ENCODE results near the gene PPP1R12A. TPM values are rescaled to one million over a fixed set of nuclear protein-coding genes. Genes with fewer than 3 reads are reported as not detected.

PPP1R12A gene
- total RNA-seq, 1 experiment from 2014 or later, result 69.9 TPM

- intact Hi-C loops (cut with micrococcal nuclease; ENCODE audit: unreplicated experiment), result no loop called here
- H3K9me2 ChIP-seq (ENCODE audit: insufficient read depth), result no peaks in the 10 kb centered on the region
- no peaks in the 10 kb centered on the region for H3K4me1 ChIP-seq (replicated peaks; ENCODE audit: insufficient read depth)
- H3K9me3 ChIP-seq (ENCODE audit: insufficient read depth, low read depth), result no peaks in the 10 kb centered on the region
- DNase-seq, result no peak
- no peak overlapping the region for H3K4me3 ChIP-seq
- no peaks in the 10 kb centered on the region for H3F3A ChIP-seq (ENCODE audit: insufficient read depth, low read depth)
- H3K4me2 ChIP-seq, result no peak overlapping the region
- POLR2A ChIA-PET (ENCODE audit: unreplicated experiment), result no interaction called here
- H3K27me3 ChIP-seq (ENCODE audit: insufficient read depth, low read depth), result no peaks in the 10 kb centered on the region
- no peaks in the 10 kb centered on the region; the same call in 1 of the 2 replicates for H4K20me1 ChIP-seq (ENCODE audit: insufficient read depth)
- TF ChIP-seq EZH2 (IDR thresholded peaks at IDR 0.05; ENCODE audit: low read depth), result no peak
- TF ChIP-seq, protein P1, sequence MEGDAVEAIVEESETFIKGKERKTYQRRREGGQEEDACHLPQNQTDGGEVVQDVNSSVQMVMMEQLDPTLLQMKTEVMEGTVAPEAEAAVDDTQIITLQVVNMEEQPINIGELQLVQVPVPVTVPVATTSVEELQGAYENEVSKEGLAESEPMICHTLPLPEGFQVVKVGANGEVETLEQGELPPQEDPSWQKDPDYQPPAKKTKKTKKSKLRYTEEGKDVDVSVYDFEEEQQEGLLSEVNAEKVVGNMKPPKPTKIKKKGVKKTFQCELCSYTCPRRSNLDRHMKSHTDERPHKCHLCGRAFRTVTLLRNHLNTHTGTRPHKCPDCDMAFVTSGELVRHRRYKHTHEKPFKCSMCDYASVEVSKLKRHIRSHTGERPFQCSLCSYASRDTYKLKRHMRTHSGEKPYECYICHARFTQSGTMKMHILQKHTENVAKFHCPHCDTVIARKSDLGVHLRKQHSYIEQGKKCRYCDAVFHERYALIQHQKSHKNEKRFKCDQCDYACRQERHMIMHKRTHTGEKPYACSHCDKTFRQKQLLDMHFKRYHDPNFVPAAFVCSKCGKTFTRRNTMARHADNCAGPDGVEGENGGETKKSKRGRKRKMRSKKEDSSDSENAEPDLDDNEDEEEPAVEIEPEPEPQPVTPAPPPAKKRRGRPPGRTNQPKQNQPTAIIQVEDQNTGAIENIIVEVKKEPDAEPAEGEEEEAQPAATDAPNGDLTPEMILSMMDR (conservative IDR thresholded peaks at IDR 0.05), result no peak
- H2AFZ ChIP-seq, result no peak overlapping the region
- H3K79me2 ChIP-seq (ENCODE audit: low read depth), result peaks cover 66% of the 10 kb centered on the region
- no TSS peak for BruUV-seq (replicated peaks)
- no peaks in the 10 kb centered on the region; the same call in 1 of the 2 replicates for H3K36me3 ChIP-seq (ENCODE audit: low read depth)
- H3K27ac ChIP-seq, result no peak overlapping the region
- CTCF ChIA-PET, result interaction anchor here (0.7 kb wide), 1 partner anchor 1406 kb away, joined by 5 read pairs; no protein-coding TSS in a partner anchor
Measured at GRCh38 chr12:79859646-79860045, 75.3 kb downstream of the PPP1R12A start.

- H3K27ac ChIP-seq, result no peak overlapping the region
- 0 out of 2 replicates have a peak, but pooled peaks cover 4% of the 10 kb centered on the region for H3K9me3 ChIP-seq (ENCODE audit: insufficient read depth, low read depth)
- no peak overlapping the region for H3K4me2 ChIP-seq
- peaks cover 66% of the 10 kb centered on the region for H3K79me2 ChIP-seq (ENCODE audit: low read depth)
- H2AFZ ChIP-seq, result no peak overlapping the region
- no peaks in the 10 kb centered on the region for H3K9me2 ChIP-seq (ENCODE audit: insufficient read depth)
- no peak for TF ChIP-seq EZH2 (IDR thresholded peaks at IDR 0.05; ENCODE audit: low read depth)
- TF ChIP-seq, protein P1 (conservative IDR thresholded peaks at IDR 0.05), result no peak
- H3K4me1 ChIP-seq (replicated peaks; ENCODE audit: insufficient read depth), result no peaks in the 10 kb centered on the region
- intact Hi-C loops (cut with micrococcal nuclease; ENCODE audit: unreplicated experiment), result no loop called here
- no peaks in the 10 kb centered on the region for H3F3A ChIP-seq (ENCODE audit: insufficient read depth, low read depth)
- H3K4me3 ChIP-seq, result no peak overlapping the region
- H3K27me3 ChIP-seq (ENCODE audit: insufficient read depth, low read depth), result no peaks in the 10 kb centered on the region
- H3K36me3 ChIP-seq (ENCODE audit: low read depth), result no peaks in the 10 kb centered on the region; the same call in 1 of the 2 replicates
- DNase-seq, result no peak
- BruUV-seq (replicated peaks), result no TSS peak
- peaks cover 3% of the 10 kb centered on the region for H4K20me1 ChIP-seq (ENCODE audit: insufficient read depth)
- ChIA-PET CTCF (no interaction called here), POLR2A (ENCODE audit: unreplicated experiment) (no interaction called here)
Measured at GRCh38 chr12:79858518-79858917, 76.4 kb downstream of the PPP1R12A start.

GRCh38 chr12:79857675-79858074, 77.2 kb downstream of the PPP1R12A start:
- CTCF ChIA-PET, result no interaction called here

More at GRCh38 chr12:79857675-79858074, 77.2 kb downstream of the PPP1R12A start:
- no peaks in the 10 kb centered on the region for H3K4me1 ChIP-seq (replicated peaks; ENCODE audit: insufficient read depth)
- POLR2A ChIA-PET (ENCODE audit: unreplicated experiment), result no interaction called here
- H3F3A ChIP-seq (ENCODE audit: insufficient read depth, low read depth), result no peaks in the 10 kb centered on the region
- H3K36me3 ChIP-seq (ENCODE audit: low read depth), result no peaks in the 10 kb centered on the region; the same call in 1 of the 2 replicates
- H3K9me3 ChIP-seq (ENCODE audit: insufficient read depth, low read depth), result 0 out of 2 replicates have a peak, but pooled peaks cover 4% of the 10 kb centered on the region
- intact Hi-C loops (cut with micrococcal nuclease; ENCODE audit: unreplicated experiment), result no loop called here
- peaks cover 3% of the 10 kb centered on the region for H4K20me1 ChIP-seq (ENCODE audit: insufficient read depth)
- H3K9me2 ChIP-seq (ENCODE audit: insufficient read depth), result no peaks in the 10 kb centered on the region
- H3K27me3 ChIP-seq (ENCODE audit: insufficient read depth, low read depth), result no peaks in the 10 kb centered on the region
- no peak overlapping the region for H2AFZ ChIP-seq
- no peak overlapping the region for H3K27ac ChIP-seq
- no peak for TF ChIP-seq EZH2 (IDR thresholded peaks at IDR 0.05; ENCODE audit: low read depth)
- TF ChIP-seq, protein P1 (conservative IDR thresholded peaks at IDR 0.05), result no peak
- no peak overlapping the region for H3K4me2 ChIP-seq
- DNase-seq, result no peak
- BruUV-seq (replicated peaks), result no TSS peak
- no peak overlapping the region for H3K4me3 ChIP-seq
- H3K79me2 ChIP-seq (ENCODE audit: low read depth), result peaks cover 68% of the 10 kb centered on the region

Measured in PC-9 (cell line).